PC-9 (cell line): Measurements from ENCODE around the gene SLC44A3. TPM values are rescaled to one million over a fixed set of nuclear protein-coding genes. Genes with fewer than 3 reads are reported as not detected.

Source experiments
- BruUV-seq: library from RNA; stranded (reverse); fragments of 400-500 nt; replicated peaks from 2 replicates; lab custom pipeline; 2021; lab: Mats Ljungman, UMichigan
- CTCF ChIA-PET: fragments of 300-600 bp; sonication (Branson Sonifier 250); formaldehyde crosslinking; loops from one replicate; lab custom pipeline; 2022; ENCODE audit warnings: antibody characterized with exemption; lab: Charles Lee
- POLR2A ChIA-PET: fragments of 300-600 bp; sonication (Branson Sonifier 250); formaldehyde crosslinking; loops from one replicate; lab custom pipeline; 2022; ENCODE audit warnings: antibody characterized with exemption; ENCODE audit not compliant: unreplicated experiment; lab: Charles Lee
- DNase-seq, 2 experiments: peaks; one replicate each; pipeline versions ENCODE4 v3.0.0 to v3.0.0-alpha.2; 2015 to 2022; ENCODE audit warnings: mixed read lengths in 1 of 2
- H2AFZ ChIP-seq: fragments of 200-600 bp; sonication (generic); 2 replicates; pipeline ENCODE4 v1.8.1; 2017; ENCODE audit warnings: antibody characterized with exemption
- H3F3A ChIP-seq: fragments of 200-600 bp; sonication (generic); 2 replicates; pipeline ENCODE4 v1.8.1; 2017; ENCODE audit warnings: antibody characterized with exemption, mild to moderate bottlenecking, low read depth; ENCODE audit not compliant: insufficient read depth
- H3K27ac ChIP-seq: fragments of 200-600 bp; sonication (generic); 2 replicates; pipeline ENCODE4 v1.6.1; 2016; ENCODE audit warnings: mixed run types
- H3K27me3 ChIP-seq: fragments of 200-600 bp; sonication (generic); 2 replicates; pipeline ENCODE4 v1.6.1; 2016; ENCODE audit warnings: low read depth, mixed run types; ENCODE audit not compliant: insufficient read depth
- H3K36me3 ChIP-seq: fragments of 200-600 bp; sonication (generic); 2 replicates; pipeline ENCODE4 v1.6.1; 2016; ENCODE audit warnings: low read depth, mixed run types
- H3K4me1 ChIP-seq: fragments of 200-600 bp; sonication (generic); replicated peaks from 2 replicates; pipeline ENCODE4 v1.6.1; 2016; ENCODE audit warnings: mixed run types; ENCODE audit not compliant: insufficient read depth
- H3K4me2 ChIP-seq: fragments of 200-600 bp; sonication (generic); 2 replicates; pipeline ENCODE4 v1.6.1; 2017; ENCODE audit warnings: mixed run types
- H3K4me3 ChIP-seq: fragments of 200-600 bp; sonication (generic); 2 replicates; pipeline ENCODE4 v1.6.1; 2016; ENCODE audit warnings: mixed run types
- H3K79me2 ChIP-seq: fragments of 200-600 bp; sonication (generic); 2 replicates; pipeline ENCODE4 v1.6.1; 2017; ENCODE audit warnings: low read depth, mixed run types
- H3K9me2 ChIP-seq: fragments of 200-600 bp; sonication (generic); 2 replicates; pipeline ENCODE4 v1.8.1; 2017; ENCODE audit warnings: mild to moderate bottlenecking; ENCODE audit not compliant: insufficient read depth
- H3K9me3 ChIP-seq: fragments of 200-600 bp; sonication (generic); 2 replicates; pipeline ENCODE4 v1.8.1; 2016; ENCODE audit warnings: low read depth; ENCODE audit not compliant: insufficient read depth
- H4K20me1 ChIP-seq: fragments of 200-600 bp; sonication (generic); 2 replicates; pipeline ENCODE4 v1.8.1; 2017; ENCODE audit not compliant: insufficient read depth
- EZH2 ChIP-seq: fragments of 200-600 bp; sonication (generic); IDR thresholded peaks from 2 replicates; pipeline ENCODE4 v1.8.0; 2017; ENCODE audit warnings: antibody characterized with exemption, low read depth
- intact Hi-C: fragments of 100-400 bp; cut with micrococcal nuclease; formaldehyde crosslinking; loops from one replicate; pipeline ENCODE4 v1.10.0; 2022; ENCODE audit not compliant: unreplicated experiment
- total RNA-seq: library from RNA; stranded (reverse); gene quantifications from 2 replicates; pipeline ENCODE4 v1.2.3, GENCODE V29; 2021
- TF ChIP-seq, protein P1 (sequence below): fragments of 200-600 bp; sonication (generic); conservative IDR thresholded peaks from 2 replicates; pipeline ENCODE4 v1.6.1; 2017; ENCODE audit warnings: mixed run types, antibody characterized with exemption, mild to moderate bottlenecking, moderate library complexity

Gene SLC44A3
- total RNA-seq, 1 experiment from 2014 or later: 17.5 TPM

DNA sequence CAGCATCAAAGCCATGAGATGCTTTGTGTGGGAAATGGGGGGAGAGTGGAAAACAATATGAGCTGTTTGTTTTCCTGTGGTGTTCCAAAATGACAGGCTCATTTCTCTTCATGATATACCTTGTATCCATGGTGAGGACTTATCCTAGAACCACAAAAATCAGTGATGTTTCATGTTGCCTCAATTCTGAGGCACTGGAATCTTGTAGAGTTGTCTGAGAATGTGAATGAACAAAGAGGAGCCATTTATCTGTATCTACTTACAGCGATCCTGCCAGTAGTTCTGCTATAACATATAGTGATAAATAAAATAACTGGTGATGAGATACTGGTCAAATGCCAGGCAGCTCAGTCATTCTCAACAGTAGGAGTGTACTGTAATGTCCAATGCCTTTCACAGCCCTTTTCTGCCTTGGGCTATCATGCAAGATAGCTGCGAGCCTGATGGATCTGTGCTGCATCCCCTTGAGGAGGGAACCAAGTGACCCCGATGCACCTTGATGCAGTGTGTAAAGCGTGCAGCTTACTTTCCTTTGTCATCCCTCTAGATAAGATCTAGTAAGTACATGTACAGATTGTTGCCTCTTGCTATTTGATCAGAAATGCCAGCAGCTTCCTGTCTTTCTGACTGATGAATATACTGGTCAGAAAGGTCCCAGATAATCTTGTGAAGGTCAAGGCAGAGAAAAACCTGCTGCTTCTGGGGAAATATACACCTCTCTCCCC lies 52.8 kb downstream of the SLC44A3 start:
- intact Hi-C loops: no loop called here
- ChIA-PET CTCF (no interaction called here), POLR2A (interaction anchor here (0.5 kb wide), 2 partner anchors 256 to 1135 kb away, joined by 3 to 11 read pairs; no protein-coding TSS in a partner anchor)
- H3K79me2 ChIP-seq: no peaks in the 10 kb centered on the region
- no peak overlapping the region for H3K4me3 ChIP-seq
- H4K20me1 ChIP-seq: no peaks in the 10 kb centered on the region
- H3K27me3 ChIP-seq: no peaks in the 10 kb centered on the region
- H3K9me2 ChIP-seq: no peaks in the 10 kb centered on the region
- DNase-seq: no peak
- no peak overlapping the region for H3K4me2 ChIP-seq
- H3K36me3 ChIP-seq: peaks cover 4% of the 10 kb centered on the region; the same call in 1 of the 2 replicates
- no peak overlapping the region for H2AFZ ChIP-seq
- H3F3A ChIP-seq: no peaks in the 10 kb centered on the region
- no peaks in the 10 kb centered on the region for H3K9me3 ChIP-seq
- TF ChIP-seq EZH2: no peak
- TF ChIP-seq, protein P1, sequence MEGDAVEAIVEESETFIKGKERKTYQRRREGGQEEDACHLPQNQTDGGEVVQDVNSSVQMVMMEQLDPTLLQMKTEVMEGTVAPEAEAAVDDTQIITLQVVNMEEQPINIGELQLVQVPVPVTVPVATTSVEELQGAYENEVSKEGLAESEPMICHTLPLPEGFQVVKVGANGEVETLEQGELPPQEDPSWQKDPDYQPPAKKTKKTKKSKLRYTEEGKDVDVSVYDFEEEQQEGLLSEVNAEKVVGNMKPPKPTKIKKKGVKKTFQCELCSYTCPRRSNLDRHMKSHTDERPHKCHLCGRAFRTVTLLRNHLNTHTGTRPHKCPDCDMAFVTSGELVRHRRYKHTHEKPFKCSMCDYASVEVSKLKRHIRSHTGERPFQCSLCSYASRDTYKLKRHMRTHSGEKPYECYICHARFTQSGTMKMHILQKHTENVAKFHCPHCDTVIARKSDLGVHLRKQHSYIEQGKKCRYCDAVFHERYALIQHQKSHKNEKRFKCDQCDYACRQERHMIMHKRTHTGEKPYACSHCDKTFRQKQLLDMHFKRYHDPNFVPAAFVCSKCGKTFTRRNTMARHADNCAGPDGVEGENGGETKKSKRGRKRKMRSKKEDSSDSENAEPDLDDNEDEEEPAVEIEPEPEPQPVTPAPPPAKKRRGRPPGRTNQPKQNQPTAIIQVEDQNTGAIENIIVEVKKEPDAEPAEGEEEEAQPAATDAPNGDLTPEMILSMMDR: no peak
- no peak overlapping the region for H3K27ac ChIP-seq
- BruUV-seq: no TSS peak
- no peaks in the 10 kb centered on the region for H3K4me1 ChIP-seq

DNA sequence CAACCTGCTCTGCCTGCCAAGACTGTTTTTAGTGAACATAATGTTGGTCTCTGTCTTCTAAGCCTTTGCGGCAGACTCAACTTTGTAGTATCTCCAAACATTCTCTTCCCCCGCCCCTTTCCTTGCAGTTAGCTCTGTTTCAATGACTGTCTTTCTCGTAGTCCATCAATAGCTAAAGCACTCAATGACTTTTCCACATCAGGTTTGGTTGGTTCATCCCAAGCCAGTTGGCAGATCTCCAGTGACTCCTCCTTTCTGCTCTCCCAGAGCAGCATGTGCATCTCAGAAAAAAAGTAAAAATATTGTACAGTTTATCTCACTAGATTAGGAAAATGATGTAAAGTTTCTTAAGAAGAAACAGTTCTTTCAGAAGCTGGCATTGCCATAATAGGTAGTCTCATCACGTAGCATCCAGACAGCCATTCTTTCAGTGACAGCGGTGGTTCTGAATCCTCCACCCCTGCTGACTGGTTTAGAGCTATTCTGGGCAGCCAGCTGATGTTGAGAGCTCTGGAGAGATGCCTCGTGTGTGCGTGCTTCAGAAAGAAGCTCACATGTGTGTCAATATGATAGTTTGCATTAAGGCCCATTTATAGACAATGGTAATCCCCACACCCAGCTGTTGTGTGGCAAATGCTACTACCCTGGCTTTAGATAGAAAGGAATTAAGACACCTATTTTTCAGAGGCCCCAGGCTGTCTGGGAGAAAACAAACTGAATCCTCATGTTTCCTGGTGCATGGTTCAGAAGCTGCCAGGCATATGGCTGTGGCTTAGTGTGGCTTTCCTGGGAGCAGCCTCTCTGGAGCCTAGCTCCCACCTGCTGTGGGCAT lies 53.6 kb downstream of the SLC44A3 start:
- POLR2A ChIA-PET: no interaction called here
- no peak for DNase-seq
- no peak overlapping the region for H3K4me2 ChIP-seq
- no peaks in the 10 kb centered on the region for H4K20me1 ChIP-seq
- no peaks in the 10 kb centered on the region for H3F3A ChIP-seq
- TF ChIP-seq EZH2: no peak
- TF ChIP-seq, protein P1: no peak
- peaks cover 5% of the 10 kb centered on the region; the same call in 1 of the 2 replicates for H3K9me3 ChIP-seq
- H3K4me1 ChIP-seq: no peaks in the 10 kb centered on the region
- H3K27ac ChIP-seq: no peak overlapping the region
- no peaks in the 10 kb centered on the region for H3K9me2 ChIP-seq
- no TSS peak for BruUV-seq
- H3K79me2 ChIP-seq: no peaks in the 10 kb centered on the region
- CTCF ChIA-PET: no interaction called here
- H3K36me3 ChIP-seq: no peaks in the 10 kb centered on the region
- intact Hi-C loops: no loop called here
- H3K4me3 ChIP-seq: no peak overlapping the region
- no peak overlapping the region for H2AFZ ChIP-seq
- no peaks in the 10 kb centered on the region for H3K27me3 ChIP-seq

DNA sequence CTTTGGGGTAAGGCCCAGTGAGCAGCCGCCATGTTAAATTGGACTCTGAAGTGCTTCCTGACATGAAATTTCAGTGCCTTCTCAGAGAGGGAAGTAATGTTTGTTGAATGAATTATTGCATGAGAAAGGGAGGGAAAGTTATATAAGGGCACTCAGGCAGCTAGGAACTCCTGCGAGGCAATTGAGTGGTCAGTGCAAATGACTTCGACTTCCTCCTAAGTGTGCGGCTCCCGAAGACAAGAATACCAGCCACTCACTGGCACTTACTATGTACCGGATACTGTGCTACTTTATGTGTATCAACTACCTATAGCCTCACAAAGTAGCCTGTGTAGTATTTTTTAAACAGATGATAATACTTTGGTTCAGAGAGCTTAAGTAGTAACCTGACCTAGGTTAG lies 54.3 kb downstream of the SLC44A3 start:
- H3K4me2 ChIP-seq: no peak overlapping the region

More for the DNA sequence above, 54.3 kb downstream of the SLC44A3 start:
- POLR2A ChIA-PET: no interaction called here
- H3K9me2 ChIP-seq: no peaks in the 10 kb centered on the region
- H3K9me3 ChIP-seq: peaks cover 5% of the 10 kb centered on the region; the same call in 1 of the 2 replicates
- no peaks in the 10 kb centered on the region for H3K79me2 ChIP-seq
- no peak for DNase-seq
- no TSS peak for BruUV-seq
- no peaks in the 10 kb centered on the region for H3K27me3 ChIP-seq
- no peak overlapping the region for H3K27ac ChIP-seq
- no peaks in the 10 kb centered on the region for H4K20me1 ChIP-seq
- no peak for TF ChIP-seq EZH2
- TF ChIP-seq, protein P1: no peak
- intact Hi-C loops: no loop called here
- CTCF ChIA-PET: no interaction called here
- no peak overlapping the region for H2AFZ ChIP-seq
- H3F3A ChIP-seq: no peaks in the 10 kb centered on the region
- H3K4me1 ChIP-seq: no peaks in the 10 kb centered on the region
- no peaks in the 10 kb centered on the region for H3K36me3 ChIP-seq
- H3K4me3 ChIP-seq: no peak overlapping the region
